KMS-11 (cell line): ENCODE measurements around the gene RALGPS1.

Experiments
- H2AFZ ChIP-seq: fragments of 200-600 bp; sonication (generic); 2 replicates; pipeline ENCODE4 v1.6.1; 2016; ENCODE audit warnings: antibody characterized with exemption, mixed run types, low read depth
- H3K27ac ChIP-seq: fragments of 200-600 bp; sonication (generic); 2 replicates; pipeline ENCODE4 v1.6.1; 2016; ENCODE audit warnings: mild to moderate bottlenecking, mixed run types
- H3K27me3 ChIP-seq: fragments of 200-600 bp; sonication (generic); 2 replicates; pipeline ENCODE4 v1.6.1; 2017; ENCODE audit warnings: mild to moderate bottlenecking, low read depth, mixed run types, moderate library complexity; ENCODE audit not compliant: insufficient read depth
- H3K36me3 ChIP-seq: fragments of 200-600 bp; sonication (generic); 2 replicates; pipeline ENCODE4 v1.6.1; 2017; ENCODE audit warnings: mild to moderate bottlenecking, mixed run types; ENCODE audit not compliant: insufficient read depth
- H3K4me1 ChIP-seq: fragments of 200-600 bp; sonication (generic); 2 replicates; pipeline ENCODE4 v1.6.1; 2016; ENCODE audit warnings: mild to moderate bottlenecking, low read depth, mixed run types; ENCODE audit not compliant: poor library complexity, severe bottlenecking
- H3K4me2 ChIP-seq: fragments of 200-600 bp; sonication (generic); 2 replicates; pipeline ENCODE4 v1.7.0; 2016; ENCODE audit warnings: mild to moderate bottlenecking, mixed run types
- H3K4me3 ChIP-seq: fragments of 200-600 bp; sonication (generic); IDR thresholded peaks from 2 replicates; pipeline ENCODE4 v1.6.1; 2017; ENCODE audit warnings: low read depth, low read length, mixed read lengths; ENCODE audit not compliant: insufficient read depth
- H3K79me2 ChIP-seq: fragments of 200-600 bp; sonication (generic); 2 replicates; pipeline ENCODE4 v1.6.1; 2016; ENCODE audit warnings: low read depth, mixed run types; ENCODE audit not compliant: insufficient read depth
- H3K9ac ChIP-seq: fragments of 200-600 bp; sonication (generic); 2 replicates; pipeline ENCODE4 v1.6.1; 2016; ENCODE audit warnings: mild to moderate bottlenecking, mixed run types
- H4K20me1 ChIP-seq: fragments of 200-600 bp; sonication (generic); 2 replicates; pipeline ENCODE4 v1.6.1; 2016; ENCODE audit warnings: mild to moderate bottlenecking, mixed run types; ENCODE audit not compliant: insufficient read depth
- CTCF ChIP-seq: fragments of 200-600 bp; sonication (generic); conservative IDR thresholded peaks from 2 replicates; pipeline ENCODE4 v1.6.1; 2017; ENCODE audit warnings: low read depth, mild to moderate bottlenecking, antibody characterized with exemption, low read length, moderate library complexity, mixed read lengths

The RALGPS1 gene

GRCh38 chr9:126893079-126893478 lies 21.5 kb upstream of the RALGPS1 start:
- Histone ChIP-seq H2AFZ (no peak overlapping the region), H4K20me1 (no peaks in the 10 kb centered on the region), H3K9ac (no peak overlapping the region), H3K36me3 (no peaks in the 10 kb centered on the region), H3K4me2 (no peak overlapping the region), H3K4me3 (no peak overlapping the region), H3K79me2 (no peaks in the 10 kb centered on the region), H3K27me3 (no peaks in the 10 kb centered on the region), H3K4me1 (no peaks in the 10 kb centered on the region), H3K27ac (no peak overlapping the region)
- no peak for TF ChIP-seq CTCF

- no peaks in the 10 kb centered on the region for H3K4me1 ChIP-seq
- H3K9ac ChIP-seq = no peak overlapping the region
- H3K79me2 ChIP-seq = no peaks in the 10 kb centered on the region
- no peak overlapping the region for H3K27ac ChIP-seq
- H3K4me3 ChIP-seq = no peak overlapping the region
- TF ChIP-seq CTCF = no peak
- H3K36me3 ChIP-seq = no peaks in the 10 kb centered on the region
- H3K4me2 ChIP-seq = no peak overlapping the region
- H3K27me3 ChIP-seq = no peaks in the 10 kb centered on the region
- H2AFZ ChIP-seq = no peak overlapping the region
- no peaks in the 10 kb centered on the region for H4K20me1 ChIP-seq
Observed at GRCh38 chr9:126894052-126894603, 20.5 kb upstream of the RALGPS1 start.

DNA sequence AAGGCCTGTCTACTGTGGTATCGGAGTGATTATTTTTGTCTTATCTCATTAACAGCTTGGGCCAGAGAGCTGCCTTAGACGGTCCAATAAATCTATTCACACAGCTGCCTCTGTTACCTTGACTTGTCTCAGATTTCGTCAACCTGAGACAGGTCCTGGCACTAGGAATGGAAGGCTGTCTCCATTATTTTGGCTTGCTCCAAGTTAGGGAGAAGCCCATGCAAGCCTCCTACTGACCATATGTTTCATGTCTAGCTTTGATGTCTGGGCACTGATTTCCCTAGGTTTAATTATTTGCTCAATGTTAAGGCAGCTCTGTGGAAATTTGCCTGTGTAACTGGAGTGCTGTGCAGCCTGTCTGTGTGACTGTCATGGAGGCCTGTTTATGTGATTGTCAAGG lies 12.4 kb upstream of the RALGPS1 start:
- Histone ChIP-seq H3K4me1 (no peaks in the 10 kb centered on the region), H3K9ac (no peak overlapping the region), H3K36me3 (no peaks in the 10 kb centered on the region), H4K20me1 (no peaks in the 10 kb centered on the region), H3K79me2 (no peaks in the 10 kb centered on the region), H3K4me3 (no peak overlapping the region), H3K4me2 (no peak overlapping the region), H3K27me3 (no peaks in the 10 kb centered on the region), H3K27ac (no peak overlapping the region), H2AFZ (no peak overlapping the region)
- no peak for TF ChIP-seq CTCF

DNA sequence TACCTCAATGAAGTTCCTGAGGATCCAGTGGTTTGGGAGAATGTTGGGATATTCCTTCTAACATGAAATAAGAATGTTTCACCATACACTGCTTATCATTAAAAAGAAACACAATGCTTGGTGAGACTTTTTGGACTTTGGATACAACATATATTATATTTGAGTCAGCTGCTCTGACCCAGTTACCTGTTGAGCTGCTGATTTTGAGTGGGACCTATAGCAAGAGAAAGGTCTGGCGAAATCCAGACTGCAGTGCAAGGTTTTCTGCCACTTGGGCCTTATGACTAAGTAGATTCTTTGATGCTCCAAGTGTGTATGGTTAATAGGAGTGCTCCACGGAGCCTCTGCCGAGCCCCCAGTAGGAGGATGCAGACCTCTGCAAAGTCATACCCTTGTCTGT lies 10.0 kb upstream of the RALGPS1 start:
- Histone ChIP-seq H3K9ac (no peak overlapping the region), H3K79me2 (no peaks in the 10 kb centered on the region), H3K4me1 (no peaks in the 10 kb centered on the region), H2AFZ (no peak overlapping the region), H3K4me3 (no peak overlapping the region), H3K36me3 (no peaks in the 10 kb centered on the region), H3K4me2 (no peak overlapping the region), H3K27me3 (no peaks in the 10 kb centered on the region), H3K27ac (no peak overlapping the region), H4K20me1 (no peaks in the 10 kb centered on the region)
- TF ChIP-seq CTCF = no peak
